H1 (cell line): ENCODE data around the gene TUBE1. TPM values are rescaled to one million over a fixed set of nuclear protein-coding genes. Genes with fewer than 3 reads are reported as not detected.

Source experiments
- CHD1 ChIP-seq: IDR thresholded peaks from 2 replicates; pipeline ENCODE4 v1.6.1; 2012; ENCODE audit warnings: low read depth, low read length, improper control_type of control experiment
- CHD2 ChIP-seq: IDR thresholded peaks from 2 replicates; pipeline ENCODE4 v1.6.1; 2012; ENCODE audit warnings: low read length, improper control_type of control experiment
- CTCF ChIP-seq, 3 experiments: IDR thresholded peaks; 1 replicate in 2 of 3; 2 replicates in 1 of 3; pipeline versions ENCODE4 v1.5.1 to v1.6.1; 2011; ENCODE audit warnings: low read length in 3 of 3, mild to moderate bottlenecking in 3 of 3, inconsistent platforms in 2 of 3, low read depth in 1 of 3, moderate library complexity in 1 of 3; ENCODE audit not compliant: insufficient read depth in 1 of 3; ENCODE audit errors: control extremely low read depth in 1 of 3
- polyA plus RNA-seq, 7 experiments: library from polyadenylated mRNA; depleted of rRNA in 3 of 7; stranded (reverse) in 5 of 7; unstranded in 2 of 7; fragments of >200 nt in 5 of 7; fragments of 200-250 nt in 2 of 7; gene quantifications; 1 replicate in 5 of 7; 2 replicates in 1 of 7; 4 replicates in 1 of 7; pipeline versions ENCODE4 v1.2.1 to v1.2.3, GENCODE V29; 2011 to 2013; ENCODE audit warnings: missing spikeins in 2 of 7, mixed read lengths in 2 of 7
- total RNA-seq: library from RNA; stranded (reverse); fragmentation: NEBNext Ultra II Directional; extraction: Animal tissue kit (Norgen Biotek cat#: 25700); gene quantifications from 2 replicates; pipeline ENCODE4 v1.2.1, GENCODE V29; 2021

TUBE1 gene
- total and polyA plus RNA-seq, 2 of the 8 experiments (the other 6 are each of a cell fraction or from before 2014, with no cell fraction given) = 8.0 to 15.9 TPM

- TF ChIP-seq CTCF (IDR thresholded peaks at IDR 0.05; ENCODE audit: control extremely low read depth in 1 of 3, insufficient read depth in 1 of 3, low read depth in 1 of 3, low read length in 3 of 3) (no peak), CHD2 (no peak), CHD1 (no peak)
Observed at GRCh38 chr6:112085286-112086065, 1.8 kb downstream of the TUBE1 start (continued).
